SJSA1 (cell line): ENCODE measurements around the gene PLRG1. TPM values are rescaled to one million over a fixed set of nuclear protein-coding genes. Genes with fewer than 3 reads are reported as not detected.

Experiments used
- DNase-seq, 2 experiments: peaks; one replicate each; pipeline ENCODE4 v3.0.0-alpha.2; 2015 to 2020; ENCODE audit warnings: low spot score in 2 of 2, low read depth in 1 of 2
- H3K27ac ChIP-seq: fragments of 250-450 bp; sonication (Bioruptor Pico); 2 replicates; pipeline ENCODE4 v1.5.1; 2020; ENCODE audit warnings: mild to moderate bottlenecking, moderate library complexity
- H3K27me3 ChIP-seq: fragments of 250-450 bp; sonication (Bioruptor Pico); replicated peaks from 2 replicates; pipeline ENCODE4 v1.5.1; 2020; ENCODE audit warnings: mild to moderate bottlenecking, moderate library complexity
- H3K36me3 ChIP-seq: fragments of 250-450 bp; sonication (Bioruptor Pico); 2 replicates; pipeline ENCODE4 v1.5.1; 2020; ENCODE audit warnings: mild to moderate bottlenecking
- H3K4me1 ChIP-seq: fragments of 250-450 bp; sonication (Bioruptor Pico); replicated peaks from 2 replicates; pipeline ENCODE4 v1.6.1; 2021; ENCODE audit warnings: mild to moderate bottlenecking
- H3K4me3 ChIP-seq: fragments of 250-450 bp; sonication (Bioruptor Pico); 2 replicates; pipeline ENCODE4 v1.5.1; 2020; ENCODE audit warnings: mild to moderate bottlenecking
- H3K9me3 ChIP-seq: fragments of 250-450 bp; sonication (Bioruptor Pico); replicated peaks from 2 replicates; pipeline ENCODE4 v1.5.1; 2020; ENCODE audit warnings: mild to moderate bottlenecking
- total RNA-seq: library from RNA; depleted of rRNA; stranded (reverse); fragments of >200 nt; shearing (Covaris generic); gene quantifications from 2 replicates; pipeline ENCODE4 v1.2.3, GENCODE V29; 2014; rRNA removed

Gene PLRG1
- total RNA-seq, 1 experiment from 2014 or later: 84.1 TPM

DNA sequence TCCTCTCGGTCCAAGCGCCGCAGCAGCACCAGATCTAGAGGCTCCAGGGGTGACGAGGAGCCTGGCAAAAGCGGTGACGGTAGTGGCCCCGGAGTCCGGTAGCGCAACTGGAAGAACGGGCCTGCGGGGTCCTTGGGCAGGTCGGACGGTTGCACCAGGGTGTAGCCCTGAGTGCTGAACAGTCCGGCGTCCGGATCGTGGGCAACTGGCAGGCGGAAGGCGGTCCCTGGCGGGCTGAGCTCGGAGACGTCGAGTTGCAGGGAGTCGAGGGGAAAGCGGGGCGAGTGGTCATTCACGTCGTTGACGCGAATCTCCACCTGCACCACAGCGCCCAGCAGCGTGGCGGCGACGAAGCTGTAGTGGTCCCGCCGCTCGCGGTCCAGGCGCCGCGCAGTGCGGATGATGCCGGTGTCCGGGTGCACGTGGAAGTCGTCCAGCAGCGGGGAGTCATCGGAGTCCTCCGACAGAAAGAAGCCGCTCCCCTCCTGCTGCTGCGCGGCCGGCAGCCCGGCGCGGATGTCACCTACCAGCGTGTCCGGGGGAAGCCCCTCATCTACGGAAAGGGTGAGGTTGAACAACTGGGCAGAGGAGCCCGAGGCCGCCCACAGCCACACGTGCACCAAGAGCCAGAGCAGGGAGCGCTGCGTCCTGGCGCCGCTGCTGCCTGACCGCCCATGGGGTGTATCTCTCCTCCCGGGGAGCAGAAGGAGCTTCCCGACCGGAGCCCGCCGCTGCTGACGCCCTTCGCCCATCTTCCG, 59.4 kb downstream of the PLRG1 start:
- no peak overlapping the region for H3K4me3 ChIP-seq

GRCh38 chr4:154490234-154490582, 60.0 kb downstream of the PLRG1 start:
- no peaks in the 10 kb centered on the region for H3K9me3 ChIP-seq
- no peak for DNase-seq
- no peaks in the 10 kb centered on the region for H3K36me3 ChIP-seq
- no peaks in the 10 kb centered on the region; the same call in 1 of the 2 replicates for H3K4me1 ChIP-seq
- no peak overlapping the region for H3K27ac ChIP-seq
- H3K27me3 ChIP-seq: peaks cover 18% of the 10 kb centered on the region
- no peak overlapping the region for H3K4me3 ChIP-seq

More for the DNA sequence above, 59.4 kb downstream of the PLRG1 start:
- Histone ChIP-seq H3K27ac (no peak overlapping the region), H3K4me1 (no peaks in the 10 kb centered on the region; the same call in 1 of the 2 replicates), H3K9me3 (no peaks in the 10 kb centered on the region), H3K36me3 (no peaks in the 10 kb centered on the region), H3K27me3 (peaks cover 18% of the 10 kb centered on the region)
- peak in 1 of 2 experiments; percentile 4 for DNase-seq

DNA sequence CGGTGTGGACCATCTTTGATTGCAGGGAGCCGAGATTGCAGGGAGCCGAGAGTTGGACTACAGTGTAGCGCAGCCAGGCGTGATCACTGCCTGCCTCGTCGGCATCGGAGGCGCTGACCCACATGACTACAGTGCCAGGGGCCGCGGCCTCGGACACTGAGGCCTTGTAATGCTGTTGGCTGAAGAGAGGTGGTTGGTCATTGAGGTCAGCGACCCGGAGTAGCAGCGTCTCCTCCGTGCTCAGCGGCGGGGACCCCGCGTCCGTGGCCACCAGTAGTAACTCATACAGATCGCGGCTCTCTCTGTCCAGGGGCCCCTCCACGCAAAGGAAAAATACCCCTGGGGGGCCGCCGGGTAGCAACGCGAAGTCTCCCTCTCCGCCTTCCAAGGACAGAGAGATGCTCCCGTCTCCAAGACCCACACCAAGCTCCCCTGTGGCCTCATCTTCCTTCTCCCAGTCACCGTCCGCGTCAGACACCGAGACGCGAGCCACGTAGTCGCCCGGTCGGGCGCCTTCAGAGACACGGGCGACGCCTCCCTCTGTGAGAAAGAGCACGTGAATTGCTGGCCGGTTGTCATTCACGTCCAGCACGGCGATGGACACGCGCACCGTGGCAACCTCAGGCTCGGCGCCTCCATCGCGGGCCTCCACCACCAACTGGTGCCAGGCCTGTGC, 60.5 kb downstream of the PLRG1 start:
- DNase-seq: no peak
- Histone ChIP-seq H3K4me1 (no peaks in the 10 kb centered on the region; the same call in 1 of the 2 replicates), H3K4me3 (no peak overlapping the region), H3K9me3 (no peaks in the 10 kb centered on the region), H3K27ac (no peak overlapping the region), H3K36me3 (no peaks in the 10 kb centered on the region), H3K27me3 (peaks cover 18% of the 10 kb centered on the region)

DNA sequence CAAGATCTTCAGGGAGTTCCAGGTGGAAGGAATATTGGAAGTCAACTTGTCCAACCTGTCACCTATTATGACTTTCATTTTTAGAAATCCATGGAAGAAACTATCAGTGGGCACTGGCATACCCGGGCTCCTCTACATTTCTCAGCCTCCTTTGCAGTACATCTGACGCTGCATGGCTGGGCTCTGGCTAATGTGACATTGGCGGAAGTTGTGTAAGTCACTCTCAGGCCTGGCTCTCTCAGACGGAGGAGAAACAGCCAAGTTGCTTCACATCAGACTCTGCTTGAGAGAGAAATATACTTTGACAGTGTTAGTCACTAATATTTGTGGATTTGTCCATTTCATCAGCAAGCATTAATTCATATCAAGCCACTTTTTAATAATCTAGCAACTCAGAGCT, 63.1 kb downstream of the PLRG1 start:
- no peak for DNase-seq
- no peak overlapping the region for H3K4me3 ChIP-seq
- no peaks in the 10 kb centered on the region; the same call in 1 of the 2 replicates for H3K4me1 ChIP-seq
- H3K36me3 ChIP-seq: no peaks in the 10 kb centered on the region
- H3K27ac ChIP-seq: no peak overlapping the region
- H3K9me3 ChIP-seq: no peaks in the 10 kb centered on the region
- H3K27me3 ChIP-seq: peaks cover 15% of the 10 kb centered on the region

GRCh38 chr4:154485127-154485773, 65.0 kb downstream of the PLRG1 start:
- no peak overlapping the region for H3K27ac ChIP-seq
- no peak overlapping the region for H3K4me3 ChIP-seq
- H3K27me3 ChIP-seq: peaks cover 4% of the 10 kb centered on the region; the same call in 1 of the 2 replicates
- H3K4me1 ChIP-seq: no peaks in the 10 kb centered on the region
- DNase-seq: no peak
- no peaks in the 10 kb centered on the region for H3K9me3 ChIP-seq
- H3K36me3 ChIP-seq: no peaks in the 10 kb centered on the region

Other genes with a start within 250 kb of the PLRG1 start
- gene DCHS2, start 58.6 kb downstream of the PLRG1 start, total RNA-seq: not detected in 2 replicates
- gene FGB, start 12.6 kb upstream of the PLRG1 start, total RNA-seq: not detected in 2 replicates
- not detected in 2 replicates for gene FGA, start 40.3 kb upstream of the PLRG1 start, total RNA-seq
- gene FGG, start 62.3 kb upstream of the PLRG1 start, total RNA-seq: not detected in 2 replicates
- gene LRAT, start 193.6 kb upstream of the PLRG1 start, total RNA-seq: not detected in 2 replicates
- not detected in 2 replicates for gene RBM46, start 230.9 kb upstream of the PLRG1 start, total RNA-seq